SK-N-MC (cell line): Measurements from ENCODE around the gene ALPL.

ENCODE experiments used
- DNase-seq: peaks from one replicate; pipeline ENCODE4 v3.0.0-alpha.2; 2011; ENCODE audit warnings: low read depth, low spot score
- H3K27ac ChIP-seq: fragments of 200-600 bp; sonication (generic); 2 replicates; pipeline ENCODE4 v1.5.1; 2016; ENCODE audit warnings: mixed run types
- H3K36me3 ChIP-seq: fragments of 200-600 bp; sonication (generic); 2 replicates; pipeline ENCODE4 v1.6.1; 2017; ENCODE audit warnings: antibody characterized with exemption, low read length, mixed read lengths; ENCODE audit not compliant: insufficient read depth
- H3K4me3 ChIP-seq: fragments of 200-600 bp; sonication (generic); 2 replicates; pipeline ENCODE4 v1.5.1; 2016
- H3K9ac ChIP-seq: fragments of 200-600 bp; sonication (generic); 2 replicates; pipeline ENCODE4 v1.8.0; 2017; ENCODE audit warnings: mixed run types, mixed read lengths; ENCODE audit not compliant: insufficient read length
- H3K9me3 ChIP-seq: fragments of 200-600 bp; sonication (generic); 2 replicates; pipeline ENCODE4 v1.6.1; 2017; ENCODE audit warnings: low read depth, mild to moderate bottlenecking, antibody characterized with exemption, low read length, moderate library complexity, mixed read lengths
- EZH2 ChIP-seq: fragments of 200-600 bp; sonication (generic); IDR thresholded peaks from one replicate; pipeline ENCODE4 v1.6.1; 2017; ENCODE audit warnings: antibody characterized with exemption
- FOXP2 ChIP-seq: optimal IDR thresholded peaks from 2 replicates; pipeline ENCODE3; 2011; ENCODE audit warnings: mild to moderate bottlenecking, moderate library complexity; ENCODE audit not compliant: insufficient read depth; ENCODE audit errors: extremely low read length, control extremely low read depth
- POLR2AphosphoS5 ChIP-seq: IDR thresholded peaks from 2 replicates; pipeline ENCODE4 v1.6.1; 2012; ENCODE audit warnings: mild to moderate bottlenecking, low read depth, low read length, borderline replicate concordance

ALPL gene

GRCh38 chr1:21539933-21540332 is 30.7 kb downstream of the ALPL start:
- H3K9me3 ChIP-seq = no peaks in the 10 kb centered on the region
- no peak overlapping the region for H3K9ac ChIP-seq
- H3K27ac ChIP-seq = no peak overlapping the region
- H3K36me3 ChIP-seq = no peaks in the 10 kb centered on the region
- no peak for DNase-seq
- H3K4me3 ChIP-seq = no peak overlapping the region
- TF ChIP-seq FOXP2 (no peak), POLR2AphosphoS5 (no peak), EZH2 (no peak)

GRCh38 chr1:21541329-21541728 is 32.1 kb downstream of the ALPL start:
- no peak for TF ChIP-seq EZH2
- TF ChIP-seq FOXP2 = no peak
- no peak for TF ChIP-seq POLR2AphosphoS5
- H3K36me3 ChIP-seq = no peaks in the 10 kb centered on the region
- no peaks in the 10 kb centered on the region for H3K9me3 ChIP-seq
- no peak overlapping the region for H3K4me3 ChIP-seq
- no peak overlapping the region for H3K27ac ChIP-seq
- H3K9ac ChIP-seq = no peak overlapping the region
- no peak for DNase-seq

- Histone ChIP-seq H3K36me3 (no peaks in the 10 kb centered on the region), H3K9me3 (no peaks in the 10 kb centered on the region), H3K4me3 (no peak overlapping the region), H3K27ac (no peak overlapping the region), H3K9ac (no peak overlapping the region)
- no peak for DNase-seq
- TF ChIP-seq POLR2AphosphoS5 (no peak), FOXP2 (no peak), EZH2 (no peak)
Observed at GRCh38 chr1:21541835-21542234, 32.6 kb downstream of the ALPL start.

GRCh38 chr1:21543598-21543997 is 34.4 kb downstream of the ALPL start:
- no peak overlapping the region for H3K4me3 ChIP-seq
- no peak overlapping the region for H3K9ac ChIP-seq
- no peak overlapping the region for H3K27ac ChIP-seq
- H3K36me3 ChIP-seq = no peaks in the 10 kb centered on the region
- no peak for TF ChIP-seq FOXP2
- TF ChIP-seq POLR2AphosphoS5 = no peak
- TF ChIP-seq EZH2 = no peak
- DNase-seq = no peak
- no peaks in the 10 kb centered on the region for H3K9me3 ChIP-seq

GRCh38 chr1:21544095-21544494 is 34.9 kb downstream of the ALPL start:
- H3K27ac ChIP-seq = no peak overlapping the region
- H3K9ac ChIP-seq = no peak overlapping the region
- no peaks in the 10 kb centered on the region for H3K9me3 ChIP-seq
- no peaks in the 10 kb centered on the region for H3K36me3 ChIP-seq
- no peak for TF ChIP-seq POLR2AphosphoS5
- no peak for TF ChIP-seq EZH2
- TF ChIP-seq FOXP2 = no peak
- no peak overlapping the region for H3K4me3 ChIP-seq
- DNase-seq = no peak

GRCh38 chr1:21546122-21546825 is 37.1 kb downstream of the ALPL start:
- no peak overlapping the region for H3K27ac ChIP-seq
- H3K36me3 ChIP-seq = no peaks in the 10 kb centered on the region
- no peak overlapping the region for H3K4me3 ChIP-seq
- no peaks in the 10 kb centered on the region for H3K9me3 ChIP-seq
- TF ChIP-seq EZH2 (no peak), POLR2AphosphoS5 (no peak), FOXP2 (no peak)
- no peak for DNase-seq
- H3K9ac ChIP-seq = no peak overlapping the region

- TF ChIP-seq EZH2 (no peak), FOXP2 (no peak), POLR2AphosphoS5 (no peak)
- Histone ChIP-seq H3K36me3 (no peaks in the 10 kb centered on the region), H3K9ac (no peak overlapping the region), H3K4me3 (no peak overlapping the region), H3K27ac (no peak overlapping the region), H3K9me3 (no peaks in the 10 kb centered on the region)
- DNase-seq = no peak
Observed at GRCh38 chr1:21547876-21548275, 38.7 kb downstream of the ALPL start.

GRCh38 chr1:21550097-21550496 is 40.9 kb downstream of the ALPL start:
- DNase-seq = no peak
- H3K27ac ChIP-seq = no peak overlapping the region
- no peak for TF ChIP-seq EZH2
- TF ChIP-seq FOXP2 = no peak
- TF ChIP-seq POLR2AphosphoS5 = no peak

More at GRCh38 chr1:21550097-21550496, 40.9 kb downstream of the ALPL start:
- Histone ChIP-seq H3K9me3 (no peaks in the 10 kb centered on the region), H3K9ac (no peak overlapping the region), H3K36me3 (no peaks in the 10 kb centered on the region), H3K4me3 (no peak overlapping the region)
